Mesenchymal stem cell (in vitro differentiated cells and primary cell): ENCODE measurements around the gene TMEM61.

Experiments used
- DNase-seq: peaks from one replicate; pipeline ENCODE4 v3.0.0-alpha.2; 2013
- H2AFZ ChIP-seq: one replicate; pipeline ENCODE4 v1.6.1; 2013; ENCODE audit warnings: low read depth, mild to moderate bottlenecking, control low read depth, inconsistent platforms, low read length, moderate library complexity
- H2AK5ac ChIP-seq: 2 replicates; pipeline ENCODE4 v1.6.1; 2013; ENCODE audit warnings: low read length, moderate library complexity, mild to moderate bottlenecking, inconsistent platforms; ENCODE audit not compliant: severe bottlenecking
- H2BK120ac ChIP-seq: one replicate; pipeline ENCODE4 v1.6.1; 2013; ENCODE audit warnings: low read depth, mild to moderate bottlenecking, inconsistent platforms, low read length, moderate library complexity
- H2BK12ac ChIP-seq, 2 experiments: one replicate each; pipeline ENCODE4 v1.6.1; 2013; ENCODE audit warnings: inconsistent platforms in 2 of 2, low read length in 2 of 2, mild to moderate bottlenecking in 2 of 2, moderate library complexity in 2 of 2, control low read depth in 1 of 2
- H2BK15ac ChIP-seq: one replicate; pipeline ENCODE4 v1.6.1; 2013; ENCODE audit warnings: mild to moderate bottlenecking, low read depth, inconsistent platforms; ENCODE audit not compliant: poor library complexity, severe bottlenecking
- H2BK5ac ChIP-seq: 2 replicates; pipeline ENCODE4 v1.6.1; 2013; ENCODE audit warnings: low read depth, mild to moderate bottlenecking, low read length, control low read depth, inconsistent platforms; ENCODE audit not compliant: poor library complexity, severe bottlenecking
- H3K14ac ChIP-seq, 2 experiments: one replicate each; pipeline ENCODE4 v1.6.1; 2013; ENCODE audit warnings: inconsistent platforms in 2 of 2, low read length in 2 of 2, control low read depth in 1 of 2, mild to moderate bottlenecking in 1 of 2, moderate library complexity in 1 of 2
- H3K18ac ChIP-seq, 2 experiments: one replicate each; pipeline ENCODE4 v1.6.1; 2013; ENCODE audit warnings: inconsistent platforms in 2 of 2, low read length in 2 of 2, control low read depth in 1 of 2, low read depth in 1 of 2, mild to moderate bottlenecking in 1 of 2
- H3K23ac ChIP-seq, 2 experiments: one replicate each; pipeline ENCODE4 v1.6.1; 2013; ENCODE audit warnings: inconsistent platforms in 2 of 2, low read length in 2 of 2, mild to moderate bottlenecking in 2 of 2, moderate library complexity in 2 of 2, control low read depth in 1 of 2
- H3K27ac ChIP-seq: 2 replicates; pipeline ENCODE4 v1.5.1; 2013; ENCODE audit warnings: mild to moderate bottlenecking, moderate library complexity, low read length, control low read depth, inconsistent platforms; ENCODE audit not compliant: poor library complexity, severe bottlenecking
- H3K27me3 ChIP-seq, 2 experiments: 2 replicates each; pipeline versions ENCODE4 v1.6.1 to v1.7.0; 2013; ENCODE audit warnings: low read length in 2 of 2, mild to moderate bottlenecking in 2 of 2, moderate library complexity in 2 of 2, control low read depth in 1 of 2, inconsistent platforms in 1 of 2; ENCODE audit not compliant: control insufficient read depth in 1 of 2, insufficient read depth in 1 of 2
- H3K36me3 ChIP-seq, 2 experiments: 2 replicates each; pipeline versions ENCODE4 v1.6.1 to v1.7.0; 2013; ENCODE audit warnings: low read length in 2 of 2, control low read depth in 1 of 2, inconsistent platforms in 1 of 2, low read depth in 1 of 2, mild to moderate bottlenecking in 1 of 2; ENCODE audit not compliant: insufficient read depth in 2 of 2, control insufficient read depth in 1 of 2
- H3K4ac ChIP-seq, 2 experiments: one replicate each; pipeline ENCODE4 v1.6.1; 2013; ENCODE audit warnings: inconsistent platforms in 2 of 2, low read length in 2 of 2, mild to moderate bottlenecking in 2 of 2, moderate library complexity in 2 of 2, control low read depth in 1 of 2, low read depth in 1 of 2
- H3K4me1 ChIP-seq: 2 replicates; pipeline ENCODE4 v1.6.1; 2013; ENCODE audit warnings: low read depth, low read length, control low read depth; ENCODE audit not compliant: control insufficient read depth, insufficient read depth
- H3K4me2 ChIP-seq: 2 replicates; pipeline ENCODE4 v1.6.1; 2013; ENCODE audit warnings: low read length, mild to moderate bottlenecking, inconsistent platforms; ENCODE audit not compliant: poor library complexity, severe bottlenecking
- H3K4me3 ChIP-seq, 2 experiments: 2 replicates each; pipeline versions ENCODE4 v1.5.1 to v1.7.0; 2013; ENCODE audit warnings: low read length in 2 of 2, mild to moderate bottlenecking in 2 of 2, control low read depth in 1 of 2, low read depth in 1 of 2; ENCODE audit not compliant: insufficient read depth in 1 of 2
- H3K79me1 ChIP-seq: replicated peaks from 2 replicates; pipeline ENCODE4 v1.6.1; 2013; ENCODE audit warnings: mild to moderate bottlenecking, control low read depth, low read length, inconsistent platforms; ENCODE audit not compliant: poor library complexity, severe bottlenecking
- H3K9ac ChIP-seq: 2 replicates; pipeline ENCODE4 v1.7.0; 2013; ENCODE audit warnings: mild to moderate bottlenecking, low read length, moderate library complexity
- H3K9me3 ChIP-seq: 2 replicates; pipeline ENCODE4 v1.7.0; 2013; ENCODE audit warnings: mild to moderate bottlenecking, low read length; ENCODE audit not compliant: control insufficient read depth
- H4K8ac ChIP-seq: one replicate; pipeline ENCODE4 v1.6.1; 2013; ENCODE audit warnings: inconsistent platforms, mild to moderate bottlenecking, low read length, moderate library complexity
- H4K91ac ChIP-seq: one replicate; pipeline ENCODE4 v1.6.1; 2013; ENCODE audit warnings: mild to moderate bottlenecking, low read length, inconsistent platforms
- WGBS: methylation state at CpG from one replicate; pipeline ENCODE4 v1.1.7; 2013; ENCODE audit warnings: mixed read lengths; 5-methylcytosine and 5-hydroxymethylcytosine counted together

TMEM61 gene

DNA sequence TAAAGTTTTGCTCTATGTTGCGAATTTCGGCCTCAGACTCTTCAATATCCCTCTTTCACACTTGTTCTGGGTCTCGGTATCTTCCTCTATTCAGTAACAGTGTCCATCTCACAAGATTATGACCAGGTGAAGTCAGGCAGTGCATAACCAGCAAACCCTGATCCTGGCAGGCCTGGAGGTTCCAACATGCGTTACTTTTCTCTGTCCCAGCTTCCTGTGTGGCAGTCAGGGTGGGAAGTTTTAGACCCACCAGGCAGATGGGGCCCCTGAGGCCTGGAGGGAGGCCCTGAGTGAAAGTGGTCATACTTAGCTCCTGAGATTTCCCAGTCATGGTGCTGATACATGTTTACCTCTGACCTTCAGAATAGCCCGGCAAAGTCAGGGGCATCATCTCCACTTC, 5.1 kb downstream of the TMEM61 start:
- Histone ChIP-seq H4K8ac (no peak overlapping the region), H3K18ac (no peak overlapping the region), H2BK12ac (no peak overlapping the region), H3K4me2 (no peak overlapping the region), H4K91ac (no peak overlapping the region), H3K4me1 (peaks cover 16% of the 10 kb centered on the region), H3K4ac (no peak overlapping the region), H3K23ac (no peak overlapping the region), H3K9ac (no peak overlapping the region), H3K9me3 (no peaks in the 10 kb centered on the region), H2BK120ac (no peak overlapping the region), H2AFZ (no peak overlapping the region), H3K14ac (no peak overlapping the region), H2BK15ac (no peak overlapping the region), H2BK5ac (no peak overlapping the region), H3K4me3 (no peak overlapping the region), H3K36me3 (peaks cover 0 to 4% of the 10 kb centered on the region in 2 experiments), H3K79me1 (no peaks in the 10 kb centered on the region), H3K27me3 (peaks cover 21 to 39% of the 10 kb centered on the region in 2 experiments), H3K27ac (no peak overlapping the region), H2AK5ac (no peak overlapping the region)
- WGBS = 93% methylated on average over 5 of the region's 5 CpGs
- DNase-seq = no peak

DNA sequence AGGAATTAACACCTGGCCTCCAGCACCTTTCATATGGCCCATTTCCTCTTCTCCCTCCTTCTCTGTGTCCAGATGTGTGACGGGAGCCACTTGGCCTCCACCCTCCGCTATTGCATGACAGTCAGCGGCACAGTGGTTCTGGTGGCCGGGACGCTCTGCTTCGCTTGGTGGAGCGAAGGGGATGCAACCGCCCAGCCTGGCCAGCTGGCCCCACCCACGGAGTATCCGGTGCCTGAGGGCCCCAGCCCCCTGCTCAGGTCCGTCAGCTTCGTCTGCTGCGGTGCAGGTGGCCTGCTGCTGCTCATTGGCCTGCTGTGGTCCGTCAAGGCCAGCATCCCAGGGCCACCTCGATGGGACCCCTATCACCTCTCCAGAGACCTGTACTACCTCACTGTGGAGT, 5.6 kb downstream of the TMEM61 start:
- H3K9me3 ChIP-seq = no peaks in the 10 kb centered on the region
- no peak overlapping the region for H3K4me3 ChIP-seq
- no peak overlapping the region for H3K14ac ChIP-seq
- H2AK5ac ChIP-seq = no peak overlapping the region
- WGBS = 84% methylated on average over 15 of the region's 15 CpGs
- no peak overlapping the region for H2BK12ac ChIP-seq
- H3K23ac ChIP-seq = no peak overlapping the region
- H2AFZ ChIP-seq = no peak overlapping the region
- H2BK15ac ChIP-seq = no peak overlapping the region
- H3K9ac ChIP-seq = no peak overlapping the region
- H4K91ac ChIP-seq = no peak overlapping the region
- H3K18ac ChIP-seq = no peak overlapping the region
- no peak overlapping the region for H2BK120ac ChIP-seq
- no peaks in the 10 kb centered on the region for H3K79me1 ChIP-seq
- no peak overlapping the region for H3K4ac ChIP-seq
- peaks cover 18 to 34% of the 10 kb centered on the region in 2 experiments for H3K27me3 ChIP-seq
- no peak for DNase-seq
- peaks cover 0 to 4% of the 10 kb centered on the region in 2 experiments for H3K36me3 ChIP-seq
- H3K4me2 ChIP-seq = no peak overlapping the region
- H4K8ac ChIP-seq = no peak overlapping the region
- peaks cover 13% of the 10 kb centered on the region for H3K4me1 ChIP-seq
- H3K27ac ChIP-seq = no peak overlapping the region
- H2BK5ac ChIP-seq = no peak overlapping the region

- no peak overlapping the region for H3K9ac ChIP-seq
- H3K4ac ChIP-seq = no peak overlapping the region
- H3K4me3 ChIP-seq = no peak overlapping the region
- peaks cover 13% of the 10 kb centered on the region for H3K4me1 ChIP-seq
- no peak overlapping the region for H3K18ac ChIP-seq
- no peak overlapping the region for H2AFZ ChIP-seq
- no peak overlapping the region for H4K8ac ChIP-seq
- no peak overlapping the region for H2BK120ac ChIP-seq
- H3K27me3 ChIP-seq = peaks cover 15 to 29% of the 10 kb centered on the region in 2 experiments
- H3K23ac ChIP-seq = no peak overlapping the region
- H3K14ac ChIP-seq = no peak overlapping the region
- H2BK5ac ChIP-seq = no peak overlapping the region
- H2AK5ac ChIP-seq = no peak overlapping the region
- H3K79me1 ChIP-seq = no peaks in the 10 kb centered on the region
- H3K36me3 ChIP-seq = peaks cover 0 to 4% of the 10 kb centered on the region in 2 experiments
- H3K27ac ChIP-seq = no peak overlapping the region
- no peak overlapping the region for H2BK12ac ChIP-seq
- H3K9me3 ChIP-seq = no peaks in the 10 kb centered on the region
- H2BK15ac ChIP-seq = no peak overlapping the region
- WGBS = 91% methylated on average over 3 of the region's 3 CpGs
- H4K91ac ChIP-seq = no peak overlapping the region
- DNase-seq = no peak
- no peak overlapping the region for H3K4me2 ChIP-seq
Measured at GRCh38 chr1:54986533-54986932, 6.1 kb downstream of the TMEM61 start.

DNA sequence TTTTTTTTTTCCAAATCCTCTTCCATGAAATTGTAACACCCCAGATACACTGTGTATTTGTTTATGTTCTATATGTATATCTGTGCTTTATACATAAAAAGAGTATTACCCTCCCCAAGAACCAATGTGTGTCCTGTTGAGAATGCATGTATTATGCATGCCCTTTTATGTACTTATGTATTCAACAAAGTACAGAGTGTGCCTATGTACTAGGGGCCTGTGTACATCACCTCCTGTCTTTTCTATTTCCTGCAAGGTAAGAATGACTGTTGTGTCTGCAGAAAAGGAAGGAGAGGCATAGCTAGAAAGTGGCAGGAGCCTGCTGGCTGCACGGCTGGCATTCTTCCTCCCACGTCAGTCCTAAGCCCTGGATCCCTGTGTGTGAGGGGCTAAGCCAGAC, 7.0 kb downstream of the TMEM61 start:
- Histone ChIP-seq H2BK120ac (no peak overlapping the region), H2AK5ac (no peak overlapping the region), H2BK5ac (no peak overlapping the region), H4K91ac (no peak overlapping the region), H3K4me3 (no peak overlapping the region), H4K8ac (no peak overlapping the region), H2BK12ac (no peak overlapping the region), H3K4me2 (no peak overlapping the region), H3K27ac (no peak overlapping the region), H2BK15ac (no peak overlapping the region), H3K18ac (no peak overlapping the region), H3K9me3 (no peaks in the 10 kb centered on the region), H3K14ac (no peak overlapping the region), H3K36me3 (peaks cover 0 to 4% of the 10 kb centered on the region in 2 experiments), H3K23ac (no peak overlapping the region), H3K9ac (no peak overlapping the region), H2AFZ (no peak overlapping the region), H3K27me3 (peaks cover 6 to 20% of the 10 kb centered on the region in 2 experiments), H3K4me1 (peaks cover 13% of the 10 kb centered on the region), H3K79me1 (no peaks in the 10 kb centered on the region), H3K4ac (no peak overlapping the region)
- DNase-seq = no peak
- WGBS = 64% methylated on average over 2 of the region's 2 CpGs
